Measurements from ENCODE around the gene CLTC. TPM values are rescaled to one million over a fixed set of nuclear protein-coding genes. Genes with fewer than 3 reads are reported as not detected.

CLTC gene
- total and polyA plus RNA-seq, 2 of the 4 experiments (the other 2 are of a cell fraction): 181 to 641 TPM

GRCh38 chr17:59712862-59713261, 93.2 kb downstream of the CLTC start:
- Histone ChIP-seq H2BK5ac (ENCODE audit: low read depth, low read length, poor library complexity, severe bottlenecking) (no peak overlapping the region), H3K27ac (ENCODE audit: insufficient read depth, low read length) (no peak overlapping the region), H3K14ac (replicated peaks; ENCODE audit: low read depth, low read length) (no peak overlapping the region), H3K9ac (ENCODE audit: low read depth, low read length) (no peak overlapping the region), H2AK5ac (ENCODE audit: low read depth, low read length) (no peak overlapping the region), H3K4me3 (ENCODE audit: insufficient read depth, low read depth, low read length) (no peak overlapping the region), H4K91ac (ENCODE audit: insufficient read depth, low read depth, low read length) (no peak overlapping the region), H3K4ac (ENCODE audit: low read depth, low read length) (no peak overlapping the region), H2BK20ac (ENCODE audit: low read depth, low read length) (no peak overlapping the region), H4K5ac (ENCODE audit: low read depth, low read length) (no peak overlapping the region), H3K9me3 (ENCODE audit: control insufficient read depth, insufficient read depth, low read length) (no peaks in the 10 kb centered on the region), H2AFZ (replicated peaks; ENCODE audit: low read length, poor library complexity) (no peak overlapping the region), H3K27me3 (ENCODE audit: control insufficient read depth, insufficient read depth, low read length) (no peaks in the 10 kb centered on the region), H3K9me1 (ENCODE audit: insufficient read depth, low read length) (peaks cover 7% of the 10 kb centered on the region), H4K20me1 (ENCODE audit: insufficient read depth, low read length) (peaks cover 22% of the 10 kb centered on the region), H2BK15ac (ENCODE audit: low read depth, low read length) (no peak overlapping the region), H4K8ac (ENCODE audit: low read depth in 2 of 2, low read length in 2 of 2) (no peak overlapping the region), H2BK120ac (ENCODE audit: low read depth, low read length) (no peak overlapping the region), H3K18ac (ENCODE audit: low read depth, low read length) (no peak overlapping the region), H3K79me1 (ENCODE audit: low read depth in 1 of 2, low read length in 2 of 2) (peaks cover 12 to 44% of the 10 kb centered on the region in 2 experiments), H3K23ac (ENCODE audit: low read depth, low read length) (no peak overlapping the region), H3K4me2 (ENCODE audit: low read depth, low read length) (no peak overlapping the region), H3K36me3 (ENCODE audit: control insufficient read depth, insufficient read depth, low read length) (no peaks in the 10 kb centered on the region; the same call in 1 of the 2 replicates), H3K4me1 (ENCODE audit: control insufficient read depth, insufficient read depth, low read length) (no peaks in the 10 kb centered on the region), H2AK9ac (replicated peaks; ENCODE audit: low read depth, low read length, poor library complexity) (no peak overlapping the region), H3K56ac (ENCODE audit: extremely low read depth, insufficient read depth, low read length) (no peak overlapping the region)
- ATAC-seq (ENCODE audit: low read depth) (no peak), DNase-seq (no peak)
- BruUV-seq (replicated peaks): no TSS peak
- in situ Hi-C loops (cut with MboI; ENCODE audit: low sequenced_read_pairs) (no loop called here), intact Hi-C loops (cut with micrococcal nuclease) (no loop called here), dilution Hi-C loops (cut with HindIII; ENCODE audit: low sequenced_read_pairs, unreplicated experiment) (no loop called here)
- 100% methylated on average over 1 of the region's 2 CpGs; no CpG with 5 or more reads in 1 of the 2 experiments for WGBS, 2 experiments (ENCODE audit: extremely low coverage in 2 of 2, insufficient read length in 1 of 2)
- TF ChIP-seq BHLHE40 (IDR thresholded peaks at IDR 0.05; ENCODE audit: low read depth, low read length): no peak
- no peak for TF ChIP-seq MAZ (IDR thresholded peaks at IDR 0.05; ENCODE audit: borderline replicate concordance, low read depth, low read length)
- TF ChIP-seq FOS (IDR thresholded peaks at IDR 0.05; ENCODE audit: low read depth, low read length): no peak
- TF ChIP-seq CEBPB (IDR thresholded peaks at IDR 0.05; ENCODE audit: low read depth, low read length): no peak
- TF ChIP-seq MAFK (IDR thresholded peaks at IDR 0.05; ENCODE audit: low read depth, low read length): no peak
- no peak for TF ChIP-seq MXI1 (IDR thresholded peaks at IDR 0.05; ENCODE audit: borderline replicate concordance, low read depth, low read length)
- no peak for TF ChIP-seq CTCF (conservative IDR thresholded peaks at IDR 0.05; ENCODE audit: low read depth, low read length)
- no peak for TF ChIP-seq CHD1 (IDR thresholded peaks at IDR 0.05; ENCODE audit: low read depth, low read length)
- no peak for TF ChIP-seq RFX5 (IDR thresholded peaks at IDR 0.05; ENCODE audit: low read depth, low read length)
- no peak for TF ChIP-seq NFE2L2 (IDR thresholded peaks at IDR 0.05; ENCODE audit: low read depth, low read length)
- TF ChIP-seq SMC3 (IDR thresholded peaks at IDR 0.05; ENCODE audit: low read depth, low read length): no peak
- no peak for TF ChIP-seq POLR2A (IDR thresholded peaks at IDR 0.05; ENCODE audit: low read depth, low read length)
- TF ChIP-seq ELK1 (IDR thresholded peaks at IDR 0.05; ENCODE audit: borderline replicate concordance, low read depth, low read length): no peak
- no peak for TF ChIP-seq RCOR1 (IDR thresholded peaks at IDR 0.05; ENCODE audit: insufficient replicate concordance, low read length)
- ChIA-PET POLR2A (ENCODE audit: unreplicated experiment) (no interaction called here), CTCF (no interaction called here)
